ENCODE results near the gene AKR1C3.
A peak's percentile ranks its signal among the peaks of the same experiment; 100 is the strongest.

Gene AKR1C3

GRCh38 chr10:5064656-5065055 lies 29.6 kb upstream of the AKR1C3 start:
- no peak overlapping the region for H3K4me3 ChIP-seq (ENCODE audit: low read length)
- peak; percentile 62 for DNase-seq (ENCODE audit: low read depth)
- TF ChIP-seq CTCF (conservative IDR thresholded peaks at IDR 0.05; ENCODE audit: low read length), result no peak

GRCh38 chr10:5068274-5068984 lies 25.8 kb upstream of the AKR1C3 start:
- no peak for DNase-seq (ENCODE audit: low read depth)
- H3K4me3 ChIP-seq (ENCODE audit: low read length), result no peak overlapping the region
- TF ChIP-seq CTCF (conservative IDR thresholded peaks at IDR 0.05; ENCODE audit: low read length), result no peak

GRCh38 chr10:5070648-5071410 lies 23.4 kb upstream of the AKR1C3 start:
- TF ChIP-seq CTCF (conservative IDR thresholded peaks at IDR 0.05; ENCODE audit: low read length), result no peak
- peak; percentile 73 for DNase-seq (ENCODE audit: low read depth)
- H3K4me3 ChIP-seq (ENCODE audit: low read length), result peak overlapping the region; percentile 28

- H3K4me3 ChIP-seq (ENCODE audit: low read length), result peak overlapping the region; percentile 28
- peak; percentile 97 for DNase-seq (ENCODE audit: low read depth)
- TF ChIP-seq CTCF (conservative IDR thresholded peaks at IDR 0.05; ENCODE audit: low read length), result no peak
Measured at GRCh38 chr10:5071411-5072198, 22.6 kb upstream of the AKR1C3 start.

GRCh38 chr10:5073659-5074058 lies 20.6 kb upstream of the AKR1C3 start:
- TF ChIP-seq CTCF (conservative IDR thresholded peaks at IDR 0.05; ENCODE audit: low read length), result no peak
- H3K4me3 ChIP-seq (ENCODE audit: low read length), result no peak overlapping the region
- DNase-seq (ENCODE audit: low read depth), result no peak

GRCh38 chr10:5076615-5077014 lies 17.6 kb upstream of the AKR1C3 start:
- H3K4me3 ChIP-seq (ENCODE audit: low read length), result no peak overlapping the region
- no peak for TF ChIP-seq CTCF (conservative IDR thresholded peaks at IDR 0.05; ENCODE audit: low read length)
- peak; percentile 81 for DNase-seq (ENCODE audit: low read depth)

Data from AG10803 (cell line).